SK-N-DZ (cell line): ENCODE data around the gene BEST3. TPM values are rescaled to one million over a fixed set of nuclear protein-coding genes. Genes with fewer than 3 reads are reported as not detected.
A peak's percentile ranks its signal among the peaks of the same experiment; 100 is the strongest.

ENCODE experiments used
- DNase-seq: peaks from one replicate; pipeline ENCODE4 v3.0.0-alpha.2; 2015; ENCODE audit warnings: low spot score
- polyA plus RNA-seq, 2 experiments: library from polyadenylated mRNA; depleted of rRNA; stranded (reverse); fragments of >200 nt; gene quantifications; 2 replicates each; pipeline ENCODE4 v1.2.3, GENCODE V29; 2014

The BEST3 gene
- polyA plus RNA-seq (2014; cell fraction: cytosol; rRNA removed), result not detected in 2 replicates
- not detected in 2 replicates for polyA plus RNA-seq (2014; cell fraction: nucleus; rRNA removed)

DNA sequence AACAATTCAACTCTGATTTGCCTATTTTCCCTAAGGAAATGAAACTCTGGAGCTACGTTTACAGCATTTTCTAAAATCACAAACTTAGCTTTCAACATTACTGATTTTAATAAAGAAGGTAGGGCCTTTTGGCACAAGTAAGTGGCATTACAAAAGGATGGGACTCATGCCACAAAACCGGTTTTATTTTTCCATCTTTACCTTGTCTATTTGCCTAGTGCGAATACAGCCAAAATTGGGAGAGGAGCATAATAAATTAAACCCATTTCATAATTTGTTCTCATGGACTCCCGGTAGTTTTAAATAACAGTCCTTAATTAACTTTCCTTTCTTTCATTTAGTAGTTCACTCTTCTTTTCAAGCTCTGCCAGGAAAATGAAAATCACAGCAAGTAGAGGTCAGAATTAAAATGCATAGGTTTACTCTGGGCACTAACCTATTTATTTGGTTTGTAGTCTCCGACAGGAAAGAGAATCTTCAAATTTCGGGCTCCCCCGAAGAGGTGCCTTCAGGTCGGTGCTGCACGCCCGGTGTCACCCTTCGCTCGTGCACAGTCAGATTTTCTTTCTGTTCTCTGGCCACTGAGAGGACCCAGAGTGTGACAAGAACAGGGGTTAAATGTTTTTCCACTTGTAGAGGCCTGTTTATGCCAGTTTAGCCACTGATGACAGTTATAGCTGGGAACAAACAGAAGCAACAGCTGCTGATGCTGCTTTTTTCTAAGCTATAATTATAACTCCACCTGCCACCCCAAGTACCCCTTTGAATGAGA, at the start of gene BEST3:
Gene BEST3, minus strand, starts transcription at position 535 of the 772 bp plus-strand sequence. CDS start 1,505 bp downstream, outside the sequence.
- DNase-seq, result no peak

DNA sequence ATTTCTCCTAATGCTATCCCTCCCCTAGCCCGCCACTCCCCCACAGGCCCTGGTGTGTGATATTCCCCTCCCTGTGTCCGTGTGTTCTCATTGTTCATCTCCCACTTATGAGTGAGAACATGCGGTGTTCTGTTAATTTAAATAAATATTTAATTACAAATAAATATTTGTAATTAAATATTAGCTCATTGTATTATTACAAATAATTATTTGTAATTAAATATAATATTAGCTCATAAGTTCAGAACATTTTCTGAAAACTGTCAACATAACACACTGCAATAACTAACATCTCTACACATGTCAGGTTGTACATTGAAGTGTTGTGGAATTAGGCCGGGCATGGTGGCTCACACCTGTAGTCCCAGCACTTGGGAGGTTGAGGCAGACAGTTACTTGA, 45.0 kb upstream of the BEST3 start:
- DNase-seq, result no peak

DNA sequence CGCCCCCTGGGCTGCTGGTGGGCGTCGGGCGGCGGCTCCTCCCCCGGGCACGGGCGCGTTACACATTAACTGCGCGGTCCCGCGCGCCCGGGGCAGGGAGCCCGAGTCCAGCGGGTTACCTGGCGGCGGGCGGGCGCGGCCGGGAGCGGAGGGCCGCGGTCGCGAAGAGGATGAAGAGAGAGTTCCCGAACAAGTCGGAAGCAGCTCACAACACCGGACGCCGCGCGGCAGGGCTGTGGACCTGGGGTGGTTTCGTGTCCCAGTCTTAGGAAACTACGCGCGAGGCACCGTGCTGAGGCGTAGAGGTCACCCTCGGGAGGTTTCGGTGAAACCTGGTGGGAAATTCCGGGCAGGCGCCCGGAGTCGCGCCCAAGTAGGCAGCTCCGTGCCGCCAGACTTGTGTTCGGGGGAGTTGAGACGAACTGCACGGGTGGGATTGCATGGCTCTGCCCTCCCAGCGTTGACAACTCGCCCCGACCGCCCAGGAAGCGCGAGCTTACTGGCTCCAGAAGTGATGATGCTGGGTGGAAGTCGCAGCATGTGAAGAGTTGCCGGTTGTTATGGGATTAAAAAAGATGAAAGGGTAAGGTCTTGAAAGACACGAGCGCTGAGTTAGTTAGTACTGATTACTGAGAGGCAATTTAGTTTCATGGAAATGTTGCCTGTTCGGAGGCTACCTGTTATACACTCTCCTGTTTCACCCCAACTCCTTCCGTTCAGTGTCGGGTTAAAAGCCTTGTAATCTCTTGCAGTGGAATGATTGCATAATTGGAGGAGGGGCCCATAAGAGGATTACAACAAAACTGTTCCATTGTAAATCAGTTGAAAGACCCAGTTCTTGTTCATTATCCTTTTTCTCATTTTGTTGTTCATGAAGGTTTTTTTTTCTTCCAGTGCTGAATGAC, 40.4 kb upstream of the BEST3 start:
- peak; percentile 59 for DNase-seq

DNA sequence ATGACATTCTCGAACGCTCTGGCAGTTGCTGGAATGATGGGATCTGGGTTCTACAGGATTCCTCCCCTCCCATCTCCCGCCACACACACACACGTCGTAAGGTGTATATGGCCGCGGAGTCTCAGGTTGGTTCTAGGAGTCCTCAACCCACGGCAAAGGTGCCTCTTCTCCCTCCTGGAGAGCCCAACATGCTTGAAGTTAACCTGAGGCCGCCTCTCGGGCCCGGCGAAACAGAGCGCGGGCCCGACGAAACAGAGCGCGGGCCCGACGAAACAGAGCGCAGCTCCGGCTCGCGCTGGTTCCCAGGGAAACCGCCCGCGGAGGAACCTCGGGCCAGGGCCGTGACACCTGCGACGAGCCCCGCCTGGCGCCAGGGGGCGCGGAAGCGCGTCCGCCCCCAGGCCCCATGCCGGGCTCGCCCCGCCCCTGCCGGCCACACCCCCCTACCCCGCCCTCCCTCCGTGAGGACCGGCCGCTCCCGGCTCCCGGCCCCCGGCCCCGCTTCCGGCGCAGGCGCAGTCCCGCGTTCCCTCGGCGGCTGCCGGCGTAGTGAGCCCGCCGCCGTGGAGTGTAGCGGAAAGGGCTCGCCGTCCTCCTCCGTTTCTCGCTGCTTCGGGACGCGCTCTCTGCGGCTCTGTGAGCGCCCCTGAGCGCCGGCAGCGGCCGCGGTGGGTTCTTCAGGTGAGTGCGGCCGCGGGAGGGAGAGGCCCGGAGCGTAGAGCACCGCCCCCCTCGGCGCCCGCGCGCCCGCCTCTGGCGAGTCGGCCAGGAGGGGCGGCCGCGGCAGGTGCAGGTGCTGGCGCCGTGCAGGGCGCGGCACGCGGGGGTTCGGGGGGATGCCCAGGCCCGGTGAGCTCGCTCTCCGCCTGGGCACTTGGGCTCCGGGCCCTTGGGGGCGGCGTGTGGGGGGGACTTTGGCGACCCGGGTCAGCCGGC, 39.5 kb upstream of the BEST3 start, which contains the start of gene RAB3IP:
Gene RAB3IP, plus strand, starts transcription at position 510 of the 936 bp plus-strand sequence. CDS start 16,549 bp downstream, outside the sequence.
- peak; percentile 83 for DNase-seq

DNA sequence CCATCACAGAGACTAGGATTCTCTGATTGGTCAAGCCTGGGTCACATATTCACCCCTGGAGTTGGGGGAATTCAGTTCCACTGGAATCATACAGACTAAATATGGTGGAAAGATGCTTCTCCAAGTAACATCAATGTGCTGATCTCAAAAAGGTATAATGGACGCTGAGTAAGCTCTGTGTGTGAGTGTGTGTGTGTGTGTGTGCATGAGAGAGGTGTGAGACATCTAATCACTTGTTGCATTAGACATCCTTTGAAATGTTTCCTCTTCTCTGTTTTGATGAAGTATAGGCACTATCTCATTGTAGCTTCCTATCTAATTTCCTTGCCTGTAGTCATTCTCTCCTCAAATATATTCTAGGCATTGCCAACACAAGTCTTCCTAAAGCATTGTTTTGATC, 34.5 kb upstream of the BEST3 start:
- no peak for DNase-seq

DNA sequence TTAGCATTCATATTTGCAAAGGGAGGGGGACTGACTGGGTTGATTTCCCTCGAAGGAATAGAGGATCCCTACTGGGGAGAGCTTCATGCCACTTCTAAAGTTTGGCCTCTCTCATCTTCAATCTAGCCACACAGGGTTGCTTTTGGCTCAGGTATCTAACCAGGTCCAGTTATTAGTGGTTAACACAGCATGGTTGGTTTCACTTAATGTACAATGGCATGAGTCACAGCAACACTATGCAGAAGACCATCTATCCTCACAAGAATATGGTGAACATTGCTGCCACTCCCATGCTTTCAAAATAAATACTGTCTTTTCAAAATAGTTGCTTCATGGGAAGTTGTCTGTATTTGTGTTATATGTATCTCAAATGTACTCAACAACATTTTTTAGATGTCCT, 33.0 kb upstream of the BEST3 start:
- DNase-seq, result no peak

DNA sequence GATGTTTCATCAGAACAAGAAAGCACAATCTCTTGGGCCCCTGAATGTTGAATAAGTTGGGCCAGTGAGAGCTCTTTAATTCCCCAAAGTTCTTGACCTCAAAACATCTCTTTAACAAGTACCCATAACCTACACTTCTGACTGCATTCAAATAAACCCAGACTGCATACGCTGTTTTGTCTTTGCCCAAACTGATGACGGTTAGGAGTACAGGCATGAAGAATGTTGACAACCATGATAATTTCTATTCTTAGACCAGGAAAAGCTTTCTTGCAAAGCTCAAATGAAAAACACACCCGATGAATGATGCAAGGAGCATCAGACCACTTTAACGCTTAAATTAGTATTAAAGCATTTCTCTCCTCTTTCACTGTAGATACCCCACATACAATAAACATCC, 27.8 kb upstream of the BEST3 start:
- no peak for DNase-seq

DNA sequence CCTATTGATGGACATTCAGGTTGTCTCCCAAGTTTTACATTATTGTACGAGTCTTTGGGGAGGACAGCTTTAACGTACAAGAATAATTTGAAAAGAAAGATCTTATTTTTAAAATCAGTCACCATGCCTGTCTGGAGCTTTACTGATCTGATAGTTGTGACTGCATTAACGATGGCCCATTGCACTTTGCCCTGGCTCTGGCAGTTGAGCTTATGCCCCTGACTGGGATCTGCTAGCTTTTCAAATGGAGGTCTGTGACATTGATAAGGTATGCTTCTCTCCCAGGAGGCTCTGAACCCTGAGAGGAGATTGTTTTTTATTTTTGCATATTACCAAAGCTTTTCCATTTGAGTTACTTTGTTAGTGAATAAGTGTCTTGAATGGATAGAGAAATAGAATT, 21.6 kb upstream of the BEST3 start:
- no peak for DNase-seq

DNA sequence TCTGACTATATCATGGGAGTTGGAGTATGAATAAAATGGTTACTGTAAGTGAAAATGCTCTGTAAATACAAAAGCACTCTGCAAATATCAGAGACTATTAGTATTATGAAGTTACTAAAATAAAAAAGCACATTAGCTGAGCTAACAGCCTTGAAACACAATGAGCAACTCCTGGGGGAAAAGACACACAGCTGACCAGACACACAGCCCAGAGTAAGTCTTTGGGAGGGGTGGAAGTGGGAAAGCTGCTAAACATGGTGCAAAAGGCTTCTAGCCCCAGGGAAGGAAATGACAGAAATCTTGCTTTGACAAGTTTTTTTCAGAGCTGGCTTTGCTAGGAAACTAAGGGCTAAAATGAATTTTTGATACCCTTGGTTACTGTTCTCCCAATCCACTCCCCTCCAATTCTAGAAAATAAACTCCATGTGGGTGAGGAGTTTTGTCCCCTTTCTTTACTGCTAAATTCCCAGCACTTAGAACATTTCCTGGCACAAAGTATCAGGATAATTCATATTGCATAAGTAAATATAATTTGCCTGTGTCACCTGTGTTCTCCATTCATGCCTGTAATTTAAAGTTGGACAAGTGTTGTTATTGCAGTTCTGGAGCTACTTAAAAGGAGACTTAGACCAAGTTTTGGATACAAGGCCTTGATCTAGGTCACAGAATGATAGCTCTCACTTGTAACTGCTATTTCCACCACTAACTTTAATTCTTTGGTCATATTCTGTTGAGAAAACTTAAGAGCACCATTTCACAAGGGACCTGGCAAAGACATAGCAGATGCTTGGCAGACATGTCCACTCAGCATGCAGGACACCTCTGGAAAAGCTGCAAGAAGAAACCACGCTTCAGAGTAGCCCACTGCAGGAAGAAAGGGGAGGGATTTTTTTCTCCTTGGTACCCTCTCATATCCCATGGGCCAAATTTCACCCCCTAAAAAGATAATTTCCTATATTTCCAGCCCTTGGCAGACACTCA, 20.5 kb upstream of the BEST3 start:
- DNase-seq, result no peak

DNA sequence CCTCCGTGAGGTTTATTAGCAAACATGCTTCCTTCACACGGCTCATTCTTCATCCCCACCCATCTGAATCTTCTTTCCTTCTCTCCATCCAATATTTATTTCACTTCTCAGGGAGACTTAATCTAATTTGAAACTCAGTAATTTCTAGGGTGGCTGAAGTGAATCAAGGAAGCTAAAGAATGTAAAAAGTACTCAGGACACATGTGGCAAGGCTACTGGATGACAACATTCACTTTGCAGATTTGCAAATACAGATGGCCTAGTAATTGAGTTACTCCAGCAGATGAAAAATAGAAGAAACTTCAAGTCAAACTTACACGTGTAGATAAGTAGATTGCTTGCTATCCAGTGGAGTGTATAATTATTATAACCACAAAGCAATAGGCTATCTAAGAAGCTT, 15.4 kb upstream of the BEST3 start:
- peak; percentile 68 for DNase-seq

DNA sequence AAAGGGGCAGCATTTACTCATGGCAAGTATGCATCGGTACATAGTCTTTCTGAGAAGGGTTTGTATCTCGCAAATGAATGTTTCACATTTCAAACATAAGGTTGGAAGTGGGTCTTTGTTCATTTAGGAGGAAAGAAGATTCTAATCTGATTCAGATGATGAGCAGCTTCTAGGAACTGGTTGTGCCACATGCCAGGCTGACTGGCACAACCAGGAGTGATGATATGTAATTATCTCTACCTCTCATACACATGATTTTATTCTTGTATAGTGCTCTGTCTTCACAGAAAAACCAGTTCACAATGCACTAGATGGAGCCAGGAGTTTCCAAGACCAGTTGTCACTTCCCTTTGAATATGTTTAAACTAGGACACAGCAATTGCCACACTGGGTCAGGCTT, 13.7 kb upstream of the BEST3 start:
- DNase-seq, result no peak

DNA sequence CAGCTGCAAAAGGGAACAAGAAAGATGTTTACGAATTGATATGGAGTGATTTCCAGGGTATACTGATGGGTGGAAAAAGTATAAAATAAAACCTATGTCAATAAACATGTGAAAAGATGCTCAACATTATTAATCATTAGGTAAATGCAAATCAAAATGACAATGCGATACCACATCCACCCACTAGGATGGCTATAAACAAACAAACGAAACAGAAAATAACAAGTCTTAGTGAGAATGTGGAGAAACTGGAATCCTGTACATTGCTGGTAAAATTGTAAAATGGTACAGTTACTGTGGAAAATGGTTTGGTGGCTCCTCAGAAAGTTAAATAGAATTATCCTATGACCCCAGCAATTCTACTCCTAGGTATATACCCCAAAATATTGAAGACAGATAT, 9.5 kb upstream of the BEST3 start:
- no peak for DNase-seq

DNA sequence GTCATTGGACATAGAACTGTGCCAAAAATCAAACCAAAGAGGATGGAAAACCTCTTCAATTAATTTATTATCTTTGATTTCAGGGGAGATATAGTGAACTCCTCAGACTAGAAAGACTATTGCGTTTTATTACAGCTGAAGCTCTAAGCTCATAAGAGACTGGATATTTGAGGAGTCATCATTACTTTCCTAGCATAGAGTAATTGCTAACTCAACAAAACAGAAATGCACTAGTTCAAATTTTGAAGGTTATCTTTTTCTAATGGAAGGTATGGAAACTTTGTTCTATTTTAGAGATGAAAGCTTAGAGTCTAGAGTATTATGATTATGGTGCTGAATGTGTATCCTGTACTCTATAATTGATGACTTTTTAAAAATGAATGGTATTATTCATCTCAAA, 5.3 kb upstream of the BEST3 start:
- DNase-seq, result no peak

DNA sequence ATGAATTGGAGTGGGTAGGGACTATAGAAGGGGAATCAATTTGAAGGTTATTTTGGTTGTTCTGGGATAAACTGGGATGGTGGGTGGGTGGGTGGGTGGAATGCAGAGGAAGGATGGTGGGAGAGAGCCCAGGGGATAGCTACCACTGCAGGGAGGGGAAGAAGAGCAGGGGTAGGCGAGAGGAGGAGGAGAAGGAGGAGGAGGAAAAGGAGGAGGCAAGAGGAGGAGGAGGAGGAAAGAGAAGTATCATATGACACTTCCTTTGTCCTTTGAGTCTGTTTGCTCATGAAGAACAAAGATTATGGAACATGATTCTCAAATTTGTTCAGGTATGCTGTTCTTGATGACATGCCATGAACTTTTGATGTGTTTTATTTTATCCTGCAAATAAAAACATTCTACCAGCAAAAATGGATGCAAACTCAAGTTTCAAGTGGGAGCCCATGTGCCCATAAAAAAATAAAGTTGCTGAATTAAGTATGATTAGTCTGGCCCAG, 4.1 kb upstream of the BEST3 start:
- no peak for DNase-seq

DNA sequence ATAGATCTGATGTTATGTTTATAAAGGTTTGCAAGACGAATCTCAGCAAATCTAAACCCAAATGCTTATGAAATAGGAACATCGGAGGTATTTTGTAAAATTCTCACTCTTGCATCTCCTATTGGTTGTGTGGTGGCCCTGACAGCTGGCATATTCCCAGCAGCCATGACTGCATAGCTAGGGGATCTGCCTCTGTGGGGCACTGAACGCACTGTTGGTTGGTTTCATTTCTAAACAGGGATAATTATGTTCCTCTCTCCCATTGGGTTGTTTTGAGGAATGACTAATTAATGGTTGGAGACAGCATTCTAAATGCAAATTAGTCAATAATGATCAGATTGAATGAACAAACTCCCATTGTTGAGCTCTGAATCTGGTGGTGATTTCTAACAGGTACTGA, 2.7 kb upstream of the BEST3 start:
- no peak for DNase-seq

DNA sequence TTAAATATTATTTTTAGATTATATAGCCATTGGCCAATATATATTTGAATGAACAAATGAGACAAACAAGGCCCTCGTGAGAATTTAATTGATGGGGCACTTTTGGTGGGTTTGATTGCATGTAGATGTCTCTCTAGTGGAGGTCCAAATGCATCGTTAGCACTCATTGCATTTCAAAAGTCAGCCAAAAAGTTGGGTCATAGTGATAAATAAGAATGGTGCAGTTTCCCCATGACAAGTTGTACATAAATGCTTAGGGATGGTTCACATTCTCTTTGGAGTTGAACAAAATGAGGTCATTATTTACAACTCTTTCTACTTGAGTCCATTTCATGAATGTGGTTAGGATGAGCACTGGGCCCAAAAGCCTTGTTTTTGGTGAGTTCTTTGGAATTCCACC, 1.0 kb downstream of the BEST3 start:
- no peak for DNase-seq

DNA sequence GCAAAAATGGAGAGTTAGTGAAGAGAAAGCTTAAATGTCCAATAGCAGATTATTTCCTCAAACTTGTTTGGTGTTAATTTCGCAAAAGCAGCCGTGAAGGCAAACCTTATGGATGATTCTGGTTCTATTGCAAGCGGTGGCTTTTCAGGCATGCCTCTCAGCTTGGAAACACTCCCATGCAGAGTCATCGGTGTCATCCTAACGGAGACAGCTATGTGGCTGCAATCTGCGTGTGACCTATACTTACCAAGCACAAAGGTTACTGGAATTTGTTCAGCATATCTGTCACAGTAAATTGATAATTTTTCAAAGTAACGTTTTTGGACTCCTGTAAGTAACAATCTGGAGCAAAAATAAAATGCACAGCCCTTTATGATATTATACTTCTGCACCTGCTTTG, 5.0 kb downstream of the BEST3 start:
- DNase-seq, result no peak

DNA sequence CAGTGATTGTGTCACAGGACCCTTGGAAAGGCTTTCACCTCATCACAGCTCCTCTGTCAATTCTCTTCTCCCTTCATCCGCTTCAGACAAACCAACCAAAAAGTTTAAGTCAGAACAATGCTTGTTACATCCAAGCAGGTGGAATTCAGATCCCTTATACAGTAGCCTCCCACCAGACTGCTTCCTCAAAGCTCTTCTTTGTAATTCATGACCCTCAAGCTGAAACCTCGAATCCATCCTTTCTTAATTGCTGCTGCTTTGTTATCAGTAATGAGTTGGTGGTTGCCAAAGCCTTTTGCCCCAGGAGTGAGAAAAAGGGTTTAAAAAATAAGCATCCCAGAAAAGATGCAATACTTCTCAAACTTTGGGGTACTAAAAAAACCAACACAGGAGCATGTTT, 9.5 kb downstream of the BEST3 start:
- DNase-seq, result no peak

DNA sequence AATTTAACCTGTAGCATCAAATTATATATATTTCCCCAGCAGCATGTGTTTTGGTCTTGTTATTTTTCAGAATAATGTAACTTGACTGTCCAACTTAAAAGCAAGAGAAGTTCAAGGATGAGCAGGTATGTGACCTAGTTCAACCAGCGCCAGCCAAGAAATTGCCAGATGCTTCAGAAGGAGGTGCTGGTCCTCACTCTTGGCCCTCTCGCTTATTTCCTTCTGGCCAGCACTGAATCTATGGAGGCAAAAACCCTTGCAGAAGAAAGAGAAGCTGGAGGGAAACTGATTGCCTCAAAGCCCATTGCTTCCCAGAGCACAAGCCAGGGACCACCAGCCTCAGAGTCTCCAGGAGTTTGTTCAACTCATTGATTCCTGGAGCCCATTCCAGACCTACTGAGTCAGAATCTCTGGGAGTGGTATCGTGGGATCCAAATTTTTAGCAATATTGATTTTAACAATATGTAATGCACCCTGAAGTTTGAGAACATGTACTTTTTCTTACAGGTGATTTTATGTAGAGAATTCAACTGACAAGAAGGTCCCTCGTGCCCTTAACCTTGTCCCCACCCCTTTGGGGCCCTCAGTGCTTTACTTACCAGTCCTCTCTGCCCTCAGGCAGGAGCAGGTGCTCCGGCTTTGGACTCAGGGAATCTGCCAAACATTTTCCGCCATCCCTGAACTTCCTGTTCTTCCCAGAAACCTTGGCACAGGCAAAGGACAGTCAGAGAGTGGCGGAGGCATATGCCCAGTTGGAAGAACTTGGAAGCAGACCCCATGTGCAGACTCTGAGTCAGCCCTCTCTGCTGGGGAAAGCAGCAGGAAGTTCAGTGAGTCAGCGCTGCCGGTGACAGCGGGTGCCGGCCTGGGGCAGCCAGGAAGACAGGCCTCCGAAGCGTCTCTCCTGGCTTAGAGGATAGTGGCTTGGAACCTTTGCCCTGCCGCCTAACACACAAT, 10.4 kb downstream of the BEST3 start:
- peak; percentile 12 for DNase-seq
